Large intestine (tissue), 3 donors: ENCODE measurements around the gene VPS4A. TPM values are rescaled to one million over a fixed set of nuclear protein-coding genes. Genes with fewer than 3 reads are reported as not detected.
A peak's percentile ranks its signal among the peaks of the same experiment; 100 is the strongest.

Experiments
- DNase-seq, 2 donors: peaks; one replicate each; pipeline versions ENCODE4 v3.0.0 to v3.0.0-alpha.2; 2013
- H3K27ac ChIP-seq: one replicate; pipeline ENCODE4 v1.5.1; 2013; ENCODE audit warnings: low read length
- H3K27me3 ChIP-seq: 2 replicates; pipeline ENCODE4 v1.6.1; 2013; ENCODE audit warnings: low read length; ENCODE audit not compliant: control insufficient read depth, insufficient read depth
- H3K36me3 ChIP-seq: 2 replicates; pipeline ENCODE4 v1.6.1; 2013; ENCODE audit warnings: low read length; ENCODE audit not compliant: control insufficient read depth, insufficient read depth
- H3K4me1 ChIP-seq: one replicate; pipeline ENCODE4 v1.6.1; 2013; ENCODE audit warnings: low read length; ENCODE audit not compliant: control insufficient read depth, insufficient read depth
- H3K4me3 ChIP-seq: one replicate; pipeline ENCODE4 v1.5.1; 2013; ENCODE audit warnings: low read length
- H3K9me3 ChIP-seq: one replicate; pipeline ENCODE4 v1.6.1; 2013; ENCODE audit warnings: mild to moderate bottlenecking, low read depth, low read length, moderate library complexity; ENCODE audit not compliant: control insufficient read depth
- WGBS: methylation state at CpG from one replicate; pipeline ENCODE4 v1.1.5; 2013; ENCODE audit warnings: low lambda C conversion rate; ENCODE audit not compliant: insufficient coverage; 5-methylcytosine and 5-hydroxymethylcytosine counted together
- polyA plus RNA-seq: library from polyadenylated mRNA; unstranded; fragments of 120-200 nt; gene quantifications from one replicate; pipeline ENCODE4 v1.2.1, GENCODE V29; 2013

VPS4A gene
- polyA plus RNA-seq, 1 donor: 43.5 TPM

DNA sequence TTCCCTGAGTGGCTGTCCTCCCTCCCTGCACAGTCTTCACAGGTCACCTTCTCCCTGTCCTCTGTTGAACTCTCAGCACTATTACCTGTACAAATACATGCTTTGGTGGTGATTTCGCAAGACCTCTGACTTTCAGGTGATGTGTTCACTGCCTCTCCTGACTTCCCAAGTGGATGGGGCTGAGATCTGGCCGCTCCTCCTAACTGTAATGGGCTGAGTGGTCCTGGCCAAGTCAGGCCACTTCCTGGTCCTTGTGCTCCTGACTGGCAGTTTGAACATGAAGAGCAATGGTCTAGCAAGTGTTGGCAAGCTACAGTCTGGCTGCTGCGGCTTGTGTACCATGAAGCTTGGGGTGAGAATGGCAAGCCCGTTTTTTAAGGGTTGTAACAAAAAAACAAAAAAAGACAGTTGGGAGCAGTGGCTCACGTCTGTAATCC is 52.1 kb downstream of the VPS4A start:
- Histone ChIP-seq H3K4me1 (no peaks in the 10 kb centered on the region), H3K9me3 (no peaks in the 10 kb centered on the region), H3K27me3 (no peaks in the 10 kb centered on the region), H3K4me3 (no peak overlapping the region), H3K27ac (no peak overlapping the region), H3K36me3 (peaks cover 52% of the 10 kb centered on the region)
- peak in 1 of 2 donors; percentile 17 for DNase-seq
- WGBS: 100% methylated on average over 1 of the region's 5 CpGs

GRCh38 chr16:69364088-69364487 is 52.9 kb downstream of the VPS4A start:
- no peak overlapping the region for H3K4me3 ChIP-seq
- H3K27ac ChIP-seq: no peak overlapping the region
- no peaks in the 10 kb centered on the region for H3K4me1 ChIP-seq
- no peaks in the 10 kb centered on the region for H3K9me3 ChIP-seq
- H3K27me3 ChIP-seq: no peaks in the 10 kb centered on the region
- no peak for DNase-seq
- H3K36me3 ChIP-seq: peaks cover 56% of the 10 kb centered on the region
- WGBS: no CpG with 5 or more reads among the region's 2 CpGs

GRCh38 chr16:69365901-69366300 is 54.8 kb downstream of the VPS4A start:
- H3K27ac ChIP-seq: no peak overlapping the region
- H3K4me1 ChIP-seq: no peaks in the 10 kb centered on the region
- H3K9me3 ChIP-seq: no peaks in the 10 kb centered on the region
- peaks cover 65% of the 10 kb centered on the region for H3K36me3 ChIP-seq
- H3K4me3 ChIP-seq: no peak overlapping the region
- H3K27me3 ChIP-seq: no peaks in the 10 kb centered on the region
- no CpG with 5 or more reads among the region's 2 CpGs for WGBS
- no peak for DNase-seq

DNA sequence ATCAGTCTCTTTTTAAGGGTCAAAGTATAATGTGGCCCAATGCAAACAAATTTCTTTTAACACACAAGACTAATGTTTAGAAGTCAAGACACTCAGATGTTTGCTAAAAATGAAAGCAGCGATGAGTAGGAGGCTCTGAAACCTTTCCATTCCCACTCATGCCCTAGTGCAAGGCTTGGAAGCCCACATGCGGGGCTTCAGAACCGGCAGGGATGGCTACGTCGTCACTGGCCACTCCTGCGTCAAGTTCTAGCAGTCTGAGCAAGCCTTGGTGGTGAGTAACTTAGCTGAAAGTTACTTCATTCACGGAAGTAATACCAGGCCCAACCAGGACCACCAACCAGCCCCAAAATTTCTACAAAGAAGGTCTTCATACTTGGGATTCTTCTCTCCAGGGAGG is 55.3 kb downstream of the VPS4A start:
- no peaks in the 10 kb centered on the region for H3K4me1 ChIP-seq
- H3K4me3 ChIP-seq: no peak overlapping the region
- no peak for DNase-seq
- H3K27ac ChIP-seq: no peak overlapping the region
- H3K27me3 ChIP-seq: no peaks in the 10 kb centered on the region
- no CpG with 5 or more reads among the region's 7 CpGs for WGBS
- no peaks in the 10 kb centered on the region for H3K9me3 ChIP-seq
- H3K36me3 ChIP-seq: peaks cover 64% of the 10 kb centered on the region

DNA sequence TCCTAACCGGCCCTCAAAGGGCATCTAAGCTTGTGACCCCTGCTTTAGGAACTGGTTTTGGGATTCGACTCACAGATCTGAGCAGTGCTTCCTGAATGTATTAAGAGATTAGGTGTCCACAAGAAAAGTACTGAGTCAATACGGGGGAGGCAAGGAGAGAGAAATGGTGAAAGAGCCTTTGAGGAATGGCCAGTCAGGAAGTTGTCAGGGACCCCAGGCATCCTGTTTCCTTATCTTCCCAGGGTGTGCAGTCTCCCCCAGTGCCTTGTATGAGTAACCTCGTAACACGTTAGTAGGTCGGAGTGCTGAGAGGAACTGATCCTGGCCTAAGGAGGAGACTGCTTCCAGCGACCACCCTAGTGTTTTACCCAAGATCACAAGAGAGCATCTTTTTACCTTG is 56.8 kb downstream of the VPS4A start:
- Histone ChIP-seq H3K27ac (no peak overlapping the region), H3K36me3 (peaks cover 67% of the 10 kb centered on the region), H3K9me3 (no peaks in the 10 kb centered on the region), H3K4me1 (peaks cover 5% of the 10 kb centered on the region), H3K27me3 (no peaks in the 10 kb centered on the region), H3K4me3 (no peak overlapping the region)
- no CpG with 5 or more reads among the region's 7 CpGs for WGBS
- DNase-seq: no peak

GRCh38 chr16:69368866-69369265 is 57.7 kb downstream of the VPS4A start:
- Histone ChIP-seq H3K36me3 (peaks cover 67% of the 10 kb centered on the region), H3K4me3 (no peak overlapping the region), H3K27ac (no peak overlapping the region), H3K4me1 (peaks cover 11% of the 10 kb centered on the region), H3K9me3 (no peaks in the 10 kb centered on the region), H3K27me3 (no peaks in the 10 kb centered on the region)
- WGBS: 60% methylated on average over 1 of the region's 4 CpGs
- no peak for DNase-seq

DNA sequence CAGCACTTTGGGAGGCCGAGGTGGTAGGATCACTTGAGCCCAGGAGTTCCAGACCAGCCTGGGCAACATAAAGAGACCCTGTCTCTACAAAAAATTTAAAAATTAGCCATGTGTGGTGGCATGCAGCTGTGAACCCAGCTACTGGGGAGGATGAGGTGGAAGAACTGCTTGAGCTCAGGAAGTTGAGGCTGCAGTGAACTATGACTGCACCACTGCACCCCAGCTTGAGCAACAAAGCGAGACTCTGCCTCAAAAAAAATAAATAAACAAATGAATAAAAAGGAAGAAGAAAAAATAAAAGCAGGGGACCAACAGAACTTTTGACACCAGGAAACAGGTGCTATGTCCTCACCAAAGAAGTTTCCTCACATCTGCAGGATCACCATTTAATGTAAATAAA is 60.4 kb downstream of the VPS4A start:
- H3K4me1 ChIP-seq: peaks cover 12% of the 10 kb centered on the region
- no peaks in the 10 kb centered on the region for H3K27me3 ChIP-seq
- peaks cover 44% of the 10 kb centered on the region for H3K36me3 ChIP-seq
- no peak overlapping the region for H3K4me3 ChIP-seq
- no peak overlapping the region for H3K27ac ChIP-seq
- no peaks in the 10 kb centered on the region for H3K9me3 ChIP-seq
- DNase-seq: no peak
- no CpG with 5 or more reads among the region's 2 CpGs for WGBS

DNA sequence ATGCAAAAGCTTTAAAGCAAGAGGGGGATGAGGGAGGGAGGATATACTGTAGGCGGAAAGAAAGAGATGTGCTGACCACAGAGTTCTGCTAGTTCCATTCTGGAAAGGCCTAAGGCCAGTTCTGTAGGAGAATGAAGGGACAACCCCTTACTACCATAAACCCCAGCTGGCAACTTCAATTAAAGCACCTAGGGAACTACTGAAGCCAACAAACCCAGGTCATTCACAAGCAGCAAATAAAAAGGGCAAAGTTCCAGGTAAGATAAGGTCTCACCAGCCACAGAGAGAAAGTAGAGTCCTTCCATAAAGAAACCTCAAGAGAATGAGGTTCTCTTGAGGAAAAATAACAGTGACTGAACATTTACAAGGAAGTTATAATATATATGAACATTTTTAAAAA is 61.9 kb downstream of the VPS4A start:
- peaks cover 12% of the 10 kb centered on the region for H3K4me1 ChIP-seq
- WGBS: no CpG with 5 or more reads among the region's 1 CpG
- no peak overlapping the region for H3K27ac ChIP-seq
- H3K36me3 ChIP-seq: peaks cover 33% of the 10 kb centered on the region
- no peak overlapping the region for H3K4me3 ChIP-seq
- no peaks in the 10 kb centered on the region for H3K27me3 ChIP-seq
- DNase-seq: peak; percentile 84 to 92
- H3K9me3 ChIP-seq: no peaks in the 10 kb centered on the region

Other genes starting within 250 kb of the VPS4A start
- 1.2 TPM for gene HAS3, start 205.7 kb upstream of the VPS4A start, polyA plus RNA-seq
- gene CHTF8, start 178.8 kb upstream of the VPS4A start, polyA plus RNA-seq: 93.8 TPM
- gene UTP4, start 178.7 kb upstream of the VPS4A start, polyA plus RNA-seq: 27.1 TPM
- gene SNTB2, start 124.2 kb upstream of the VPS4A start, polyA plus RNA-seq: 8.8 TPM
- 11.9 TPM for gene PDF, start 19.2 kb downstream of the VPS4A start, polyA plus RNA-seq
- gene COG8, start 28.2 kb downstream of the VPS4A start, polyA plus RNA-seq: 29.0 TPM
- 25.5 TPM for gene NIP7, start 28.4 kb downstream of the VPS4A start, polyA plus RNA-seq
- 3.6 TPM for gene TMED6, start 40.4 kb downstream of the VPS4A start, polyA plus RNA-seq
- gene TERF2, start 74.7 kb downstream of the VPS4A start, polyA plus RNA-seq: 23.4 TPM
- gene CYB5B, start 113.3 kb downstream of the VPS4A start, polyA plus RNA-seq: 85.7 TPM